Activated naive CD8-positive, alpha-beta T cell (primary cell): Measurements from ENCODE around the gene DCHS2.

Experiments
- H3K27ac Mint-ChIP-seq: one replicate; pipeline ENCODE4 v1.8.0; 2021; ENCODE audit warnings: mixed read lengths
- H3K27me3 Mint-ChIP-seq: one replicate; pipeline ENCODE4 v1.8.0; 2021; ENCODE audit warnings: mixed read lengths
- H3K36me3 Mint-ChIP-seq: one replicate; pipeline ENCODE4 v1.8.0; 2021; ENCODE audit warnings: mixed read lengths
- H3K4me1 Mint-ChIP-seq: one replicate; pipeline ENCODE4 v1.8.0; 2021; ENCODE audit warnings: low read depth, mixed read lengths
- H3K4me3 Mint-ChIP-seq: one replicate; pipeline ENCODE4 v1.8.0; 2021; ENCODE audit warnings: mild to moderate bottlenecking, mixed read lengths
- H3K9me3 Mint-ChIP-seq: one replicate; pipeline ENCODE4 v1.8.0; 2021; ENCODE audit warnings: low read depth, mixed read lengths

Gene DCHS2

DNA sequence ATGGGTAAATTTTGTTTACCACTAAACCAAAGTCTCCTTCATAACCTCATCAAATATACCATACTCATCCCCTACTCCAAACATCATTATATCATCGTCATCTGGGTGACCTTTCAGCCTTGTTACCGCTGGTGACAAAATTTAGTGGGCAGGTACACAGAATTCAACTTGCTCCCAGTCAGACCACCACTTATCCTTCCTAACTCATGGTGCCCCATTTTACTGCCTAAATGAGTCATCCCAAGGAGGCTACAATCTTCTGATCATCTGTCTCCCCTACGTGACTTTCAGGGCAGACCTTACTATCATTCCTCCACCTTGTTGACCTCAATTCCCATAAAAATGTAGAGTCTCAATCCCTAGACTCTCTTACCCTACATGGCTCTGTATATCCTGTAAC is 49.6 kb downstream of the DCHS2 start:
- Mint-ChIP-seq H3K4me1 (no peaks in the 10 kb centered on the region), H3K27me3 (peaks cover 5% of the 10 kb centered on the region), H3K36me3 (no peaks in the 10 kb centered on the region), H3K9me3 (no peaks in the 10 kb centered on the region), H3K27ac (no peak overlapping the region), H3K4me3 (no peak overlapping the region)

DNA sequence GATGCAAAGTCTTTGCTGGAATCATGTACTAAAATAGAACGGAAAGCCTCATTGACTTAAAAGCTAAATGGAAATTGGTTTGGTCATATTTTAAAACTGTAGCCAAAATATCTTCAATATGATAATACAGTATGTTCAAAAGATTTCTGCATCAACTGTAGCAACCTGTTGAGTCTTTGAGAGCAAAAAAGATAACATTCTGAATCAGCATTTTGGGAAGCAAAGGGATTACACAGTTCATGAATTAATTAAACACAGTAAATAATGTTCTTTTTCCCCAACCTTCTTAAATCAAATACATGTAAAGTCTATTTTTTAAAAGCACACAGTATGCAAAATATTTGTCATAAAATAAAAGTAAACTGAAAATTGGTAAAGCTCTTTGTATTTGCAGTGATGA is 50.5 kb downstream of the DCHS2 start:
- Mint-ChIP-seq H3K36me3 (no peaks in the 10 kb centered on the region), H3K27me3 (peaks cover 5% of the 10 kb centered on the region), H3K27ac (no peak overlapping the region), H3K4me3 (no peak overlapping the region), H3K4me1 (no peaks in the 10 kb centered on the region), H3K9me3 (no peaks in the 10 kb centered on the region)

DNA sequence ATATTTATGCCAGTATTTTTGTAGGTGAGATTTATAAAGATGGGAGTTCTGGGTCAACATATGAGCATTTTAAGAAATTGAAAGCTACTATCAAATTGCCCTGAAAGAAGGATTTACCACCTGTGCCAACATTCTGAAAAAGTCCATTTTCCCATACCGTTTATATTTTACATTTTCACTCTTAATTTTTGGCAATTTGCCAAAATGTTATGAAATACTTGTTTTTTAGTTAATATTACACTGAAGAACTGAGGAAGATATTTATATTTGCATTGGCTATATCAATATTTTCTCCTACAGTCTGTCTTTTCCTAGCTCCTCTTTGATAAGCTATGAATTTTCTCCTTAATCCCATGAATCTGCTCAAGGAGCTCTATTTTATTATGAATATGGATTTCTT is 52.4 kb downstream of the DCHS2 start:
- no peak overlapping the region for H3K27ac Mint-ChIP-seq
- H3K4me1 Mint-ChIP-seq = no peaks in the 10 kb centered on the region
- peaks cover 5% of the 10 kb centered on the region for H3K27me3 Mint-ChIP-seq
- no peak overlapping the region for H3K4me3 Mint-ChIP-seq
- no peaks in the 10 kb centered on the region for H3K36me3 Mint-ChIP-seq
- H3K9me3 Mint-ChIP-seq = no peaks in the 10 kb centered on the region

DNA sequence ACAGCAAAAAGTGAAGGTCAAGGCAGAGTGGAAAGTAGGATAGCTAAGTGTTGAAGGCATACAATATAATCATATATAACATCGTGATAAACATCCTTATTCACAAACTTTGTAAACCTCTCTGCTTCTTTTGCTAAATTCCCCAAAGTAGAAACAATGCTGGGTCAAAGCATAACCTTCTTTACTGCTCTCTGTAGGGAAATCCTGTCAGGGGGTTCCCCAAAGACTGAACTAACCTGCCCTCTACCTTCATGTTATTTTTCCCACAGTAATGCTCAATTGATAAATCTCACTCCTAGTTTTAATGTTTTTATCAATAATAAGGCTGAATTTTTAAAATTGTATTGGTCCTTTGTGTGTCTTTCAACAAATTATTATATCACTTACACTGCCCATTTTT is 55.7 kb downstream of the DCHS2 start:
- H3K27ac Mint-ChIP-seq = no peak overlapping the region
- no peak overlapping the region for H3K4me3 Mint-ChIP-seq
- H3K4me1 Mint-ChIP-seq = no peaks in the 10 kb centered on the region
- H3K27me3 Mint-ChIP-seq = peaks cover 6% of the 10 kb centered on the region
- no peaks in the 10 kb centered on the region for H3K36me3 Mint-ChIP-seq
- H3K9me3 Mint-ChIP-seq = no peaks in the 10 kb centered on the region

DNA sequence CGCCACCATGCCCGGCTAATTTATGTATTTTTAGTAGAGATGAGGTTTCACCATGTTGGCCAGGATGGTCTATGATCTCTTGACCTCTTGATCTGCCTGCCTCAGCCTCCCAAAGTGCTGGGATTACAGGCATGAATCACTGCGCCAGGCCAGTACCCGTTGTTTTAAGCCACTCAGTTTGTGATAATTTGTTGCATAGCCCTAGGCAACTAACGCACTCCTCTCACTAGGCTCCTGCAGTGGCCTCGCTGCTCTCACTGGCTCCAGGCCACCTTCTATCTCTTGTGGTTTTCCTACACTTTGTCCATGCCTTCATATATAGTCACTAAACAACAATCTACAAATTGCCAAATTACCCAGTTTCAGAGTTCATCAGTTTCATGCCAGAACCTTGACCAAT is 58.1 kb downstream of the DCHS2 start:
- no peak overlapping the region for H3K27ac Mint-ChIP-seq
- no peaks in the 10 kb centered on the region for H3K4me1 Mint-ChIP-seq
- H3K27me3 Mint-ChIP-seq = peaks cover 5% of the 10 kb centered on the region
- H3K36me3 Mint-ChIP-seq = no peaks in the 10 kb centered on the region
- H3K9me3 Mint-ChIP-seq = no peaks in the 10 kb centered on the region
- H3K4me3 Mint-ChIP-seq = no peak overlapping the region

DNA sequence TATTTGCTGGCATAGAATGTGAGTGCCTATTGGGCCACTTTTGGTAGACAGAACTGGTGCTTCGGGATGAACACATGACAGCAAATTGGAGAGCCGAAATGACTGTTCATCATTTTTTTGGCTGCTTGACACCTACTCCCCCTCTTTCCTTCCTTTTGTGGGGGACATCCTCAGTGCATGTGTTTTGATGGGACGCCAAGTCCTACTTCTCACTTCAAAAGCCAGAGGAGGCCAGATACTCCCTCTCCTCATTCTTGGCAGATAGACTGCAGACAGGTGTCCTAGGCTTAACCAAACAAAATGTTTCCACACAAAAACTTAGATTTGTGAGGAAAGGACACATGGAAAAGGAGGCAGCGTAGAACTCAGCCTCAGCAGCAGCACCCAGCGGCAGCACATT is 62.4 kb downstream of the DCHS2 start:
- Mint-ChIP-seq H3K4me3 (no peak overlapping the region), H3K36me3 (no peaks in the 10 kb centered on the region), H3K27me3 (peaks cover 12% of the 10 kb centered on the region), H3K9me3 (no peaks in the 10 kb centered on the region), H3K4me1 (no peaks in the 10 kb centered on the region), H3K27ac (no peak overlapping the region)

DNA sequence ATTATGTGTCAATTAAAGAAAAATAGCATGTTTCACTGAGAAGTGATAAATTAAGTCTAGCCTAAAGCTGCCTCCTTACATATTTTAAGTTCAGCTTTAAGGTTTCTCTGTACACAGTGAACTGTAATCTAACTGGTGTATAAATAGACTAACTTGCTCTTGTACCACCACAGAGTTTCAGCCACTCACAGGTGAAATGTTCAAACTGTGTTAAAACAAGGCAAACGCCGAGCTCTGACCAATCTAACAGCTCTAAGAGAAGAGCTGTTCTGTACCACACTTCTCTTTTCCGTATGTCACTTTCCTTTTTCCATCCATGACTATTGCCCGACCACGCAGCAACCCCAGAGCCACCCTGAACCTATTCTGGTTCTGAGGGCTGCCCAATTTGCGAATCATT is 64.5 kb downstream of the DCHS2 start:
- Mint-ChIP-seq H3K9me3 (no peaks in the 10 kb centered on the region), H3K4me3 (no peak overlapping the region), H3K27ac (no peak overlapping the region)

DNA sequence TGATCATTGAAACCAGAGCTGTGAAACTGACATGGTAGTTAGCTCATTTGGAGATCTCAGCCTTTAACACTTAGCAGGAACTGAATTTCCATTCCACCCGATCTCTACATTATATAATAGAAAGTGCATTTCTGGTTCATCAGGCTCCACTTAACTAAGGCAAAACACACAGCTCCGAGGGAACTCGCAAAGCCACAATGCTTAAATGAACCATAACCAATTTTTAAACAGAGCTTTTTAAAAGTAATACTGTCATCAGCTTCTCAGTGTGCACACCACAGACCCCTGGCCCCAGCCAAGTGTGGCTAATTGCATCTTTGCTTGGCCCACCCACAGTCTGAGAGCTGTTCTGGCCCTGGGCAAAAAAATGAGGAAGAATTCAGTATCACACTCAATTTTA is 66.1 kb downstream of the DCHS2 start:
- H3K27me3 Mint-ChIP-seq = peaks cover 25% of the 10 kb centered on the region
- no peaks in the 10 kb centered on the region for H3K9me3 Mint-ChIP-seq
- no peak overlapping the region for H3K27ac Mint-ChIP-seq
- H3K4me1 Mint-ChIP-seq = no peaks in the 10 kb centered on the region
- no peaks in the 10 kb centered on the region for H3K36me3 Mint-ChIP-seq
- H3K4me3 Mint-ChIP-seq = no peak overlapping the region

More for the DNA sequence above, 64.5 kb downstream of the DCHS2 start:
- Mint-ChIP-seq H3K27me3 (peaks cover 21% of the 10 kb centered on the region), H3K4me1 (no peaks in the 10 kb centered on the region), H3K36me3 (no peaks in the 10 kb centered on the region)

DNA sequence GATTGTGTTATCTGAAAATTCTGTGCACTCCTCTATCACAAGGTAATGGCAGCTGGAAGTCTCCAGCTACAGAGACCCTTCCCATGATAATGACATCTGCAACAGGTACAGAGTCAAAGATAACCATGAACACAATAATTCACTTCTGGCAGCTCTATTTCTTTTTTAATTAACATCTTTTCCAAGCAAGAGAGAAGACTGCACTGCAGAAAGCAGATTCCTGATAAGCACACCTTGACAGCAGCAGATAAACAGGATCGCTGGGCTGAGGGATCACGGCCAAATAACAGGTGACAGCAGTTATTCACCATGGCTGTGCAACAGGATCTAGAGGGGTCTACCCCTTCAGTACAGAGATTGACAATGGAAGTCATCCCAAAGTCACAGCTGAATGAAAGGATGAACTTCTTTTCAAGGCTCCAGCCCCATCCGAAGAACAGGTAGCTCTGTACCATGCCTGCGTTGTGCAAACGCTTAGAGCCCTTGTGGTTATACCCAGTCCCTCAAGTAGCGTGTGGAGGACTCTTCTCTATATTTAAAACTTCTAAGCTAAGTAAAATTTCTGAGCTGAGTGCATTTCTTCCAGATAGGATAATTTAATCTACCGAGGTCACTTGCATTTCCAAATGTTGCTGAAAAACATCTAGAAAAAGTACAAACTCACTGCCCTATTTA is 66.7 kb downstream of the DCHS2 start:
- Mint-ChIP-seq H3K4me1 (no peaks in the 10 kb centered on the region), H3K27ac (no peak overlapping the region), H3K36me3 (no peaks in the 10 kb centered on the region), H3K4me3 (no peak overlapping the region), H3K27me3 (peaks cover 26% of the 10 kb centered on the region), H3K9me3 (no peaks in the 10 kb centered on the region)

DNA sequence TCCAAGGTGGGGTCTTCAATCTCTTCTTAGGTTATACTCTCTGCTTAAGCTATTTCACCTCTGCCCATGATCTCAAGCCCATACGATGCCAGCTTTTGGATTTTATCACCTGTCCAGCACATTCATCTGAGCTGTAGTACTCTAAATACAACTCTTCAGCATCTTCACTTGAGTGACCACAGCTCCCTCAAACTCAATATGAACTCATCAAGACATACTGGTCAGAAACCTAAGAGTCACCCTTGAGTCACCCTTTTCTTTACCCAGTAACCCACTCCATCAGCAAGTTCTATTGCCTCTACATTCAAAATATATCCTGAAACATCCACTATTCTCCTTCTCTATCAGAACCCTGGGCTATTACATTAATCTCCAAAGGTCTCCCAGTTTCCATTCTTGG is 69.4 kb downstream of the DCHS2 start:
- Mint-ChIP-seq H3K36me3 (no peaks in the 10 kb centered on the region), H3K27ac (no peak overlapping the region), H3K9me3 (no peaks in the 10 kb centered on the region), H3K27me3 (peaks cover 27% of the 10 kb centered on the region), H3K4me3 (no peak overlapping the region), H3K4me1 (no peaks in the 10 kb centered on the region)

DNA sequence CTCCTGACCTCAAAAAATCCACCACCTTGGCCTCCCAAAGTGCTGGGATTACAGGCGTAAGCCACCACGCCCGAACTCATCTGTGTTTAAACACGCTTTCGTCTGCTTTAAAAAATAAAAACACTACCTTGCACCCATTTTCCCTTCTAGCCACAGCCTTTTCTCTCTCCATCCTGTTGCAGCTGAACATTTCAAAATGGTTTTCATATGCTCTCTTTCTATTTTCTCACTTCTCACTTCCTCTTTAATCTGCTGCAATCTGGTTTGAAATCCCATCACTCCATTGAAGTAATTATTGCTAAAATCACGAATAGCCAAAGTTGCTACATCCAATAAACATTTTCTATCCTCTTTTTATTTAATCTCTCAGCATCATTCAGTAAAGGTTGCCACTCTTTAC is 70.0 kb downstream of the DCHS2 start:
- peaks cover 3% of the 10 kb centered on the region for H3K4me1 Mint-ChIP-seq
- no peak overlapping the region for H3K27ac Mint-ChIP-seq
- H3K36me3 Mint-ChIP-seq = no peaks in the 10 kb centered on the region
- no peaks in the 10 kb centered on the region for H3K9me3 Mint-ChIP-seq
- H3K27me3 Mint-ChIP-seq = peaks cover 30% of the 10 kb centered on the region
- no peak overlapping the region for H3K4me3 Mint-ChIP-seq

DNA sequence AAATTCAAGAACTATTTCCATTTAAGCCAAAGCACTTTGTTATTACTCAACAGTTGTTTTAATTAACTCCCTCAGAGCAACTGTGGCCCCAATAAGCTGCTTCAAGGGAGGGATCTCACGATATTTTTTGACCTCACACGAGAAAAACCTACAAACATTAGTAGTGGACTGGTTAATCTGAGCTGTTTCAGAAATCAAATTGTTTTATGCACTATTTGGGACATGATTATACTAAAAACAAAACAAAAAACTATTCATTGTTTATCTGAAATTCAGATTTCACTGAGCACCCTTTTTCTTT is 74.3 kb downstream of the DCHS2 start:
- no peaks in the 10 kb centered on the region for H3K36me3 Mint-ChIP-seq
- H3K4me1 Mint-ChIP-seq = peaks cover 14% of the 10 kb centered on the region
- H3K27me3 Mint-ChIP-seq = peaks cover 31% of the 10 kb centered on the region
- H3K27ac Mint-ChIP-seq = no peak overlapping the region
- H3K9me3 Mint-ChIP-seq = no peaks in the 10 kb centered on the region
- peak overlapping the region; percentile 2 for H3K4me3 Mint-ChIP-seq

DNA sequence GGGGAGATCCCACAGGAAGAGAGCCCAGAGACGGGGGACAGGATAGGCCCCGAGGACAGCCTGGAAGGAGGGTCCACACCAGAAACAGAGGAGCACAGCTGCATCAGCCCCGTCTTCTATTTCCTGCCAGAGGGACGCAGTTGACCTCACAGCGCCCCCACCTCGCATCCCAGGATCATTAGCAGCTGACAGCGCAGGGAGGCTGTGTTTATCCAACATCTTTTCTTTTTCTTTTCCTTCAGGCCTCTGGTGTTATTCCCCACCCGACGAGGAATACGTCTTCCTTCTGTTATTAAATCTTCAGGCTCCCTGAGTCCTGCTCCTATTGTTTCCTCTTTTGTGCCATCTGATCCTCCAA is 75.4 kb downstream of the DCHS2 start:
- H3K27ac Mint-ChIP-seq = no peak overlapping the region
- peaks cover 26% of the 10 kb centered on the region for H3K27me3 Mint-ChIP-seq
- H3K4me3 Mint-ChIP-seq = peak overlapping the region; percentile 78
- no peaks in the 10 kb centered on the region for H3K9me3 Mint-ChIP-seq
- no peaks in the 10 kb centered on the region for H3K36me3 Mint-ChIP-seq
- H3K4me1 Mint-ChIP-seq = peaks cover 14% of the 10 kb centered on the region

DNA sequence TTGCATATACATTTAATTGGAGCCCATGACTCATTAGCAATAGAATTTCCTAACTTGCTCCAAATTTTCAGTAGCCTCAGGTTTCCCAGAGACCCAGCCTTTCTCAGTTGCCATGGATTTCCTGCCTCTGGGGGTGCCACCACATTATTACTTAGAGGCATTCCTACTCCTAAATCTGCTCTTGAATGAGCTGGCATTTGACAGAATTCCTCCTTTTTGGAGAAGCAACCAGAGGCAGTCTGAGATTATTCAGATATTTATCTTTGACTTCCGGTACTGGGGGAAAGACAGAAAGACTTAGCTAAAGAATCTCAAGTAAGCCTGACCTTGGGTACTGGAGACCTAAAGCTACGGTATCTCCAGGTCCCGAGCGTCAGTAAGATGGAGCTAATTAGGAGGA is 76.3 kb downstream of the DCHS2 start:
- Mint-ChIP-seq H3K4me1 (peaks cover 14% of the 10 kb centered on the region), H3K27ac (no peak overlapping the region), H3K9me3 (no peaks in the 10 kb centered on the region), H3K27me3 (peaks cover 29% of the 10 kb centered on the region), H3K4me3 (no peak overlapping the region), H3K36me3 (no peaks in the 10 kb centered on the region)

DNA sequence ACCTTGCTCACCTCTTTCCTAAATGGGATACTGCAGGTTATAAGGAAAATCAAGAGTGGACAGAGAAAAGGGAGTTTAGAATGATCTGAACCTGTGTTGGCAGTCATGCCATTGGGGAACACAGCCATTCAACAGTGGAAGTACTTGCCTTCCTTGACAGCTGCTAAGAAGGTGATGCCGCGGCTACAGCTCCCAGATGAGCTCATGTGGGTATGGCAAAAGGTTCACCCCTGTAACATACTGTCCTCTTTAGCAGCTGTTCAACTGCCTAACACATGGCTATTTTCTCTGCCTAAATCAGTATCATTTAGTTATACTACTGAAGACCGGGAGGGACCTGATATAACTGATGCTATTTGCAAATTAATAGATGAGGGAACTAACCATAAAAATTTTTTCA is 76.8 kb downstream of the DCHS2 start:
- peaks cover 1% of the 10 kb centered on the region for H3K9me3 Mint-ChIP-seq
- H3K36me3 Mint-ChIP-seq = no peaks in the 10 kb centered on the region
- no peak overlapping the region for H3K27ac Mint-ChIP-seq
- peaks cover 14% of the 10 kb centered on the region for H3K4me1 Mint-ChIP-seq
- no peak overlapping the region for H3K4me3 Mint-ChIP-seq
- peaks cover 29% of the 10 kb centered on the region for H3K27me3 Mint-ChIP-seq

DNA sequence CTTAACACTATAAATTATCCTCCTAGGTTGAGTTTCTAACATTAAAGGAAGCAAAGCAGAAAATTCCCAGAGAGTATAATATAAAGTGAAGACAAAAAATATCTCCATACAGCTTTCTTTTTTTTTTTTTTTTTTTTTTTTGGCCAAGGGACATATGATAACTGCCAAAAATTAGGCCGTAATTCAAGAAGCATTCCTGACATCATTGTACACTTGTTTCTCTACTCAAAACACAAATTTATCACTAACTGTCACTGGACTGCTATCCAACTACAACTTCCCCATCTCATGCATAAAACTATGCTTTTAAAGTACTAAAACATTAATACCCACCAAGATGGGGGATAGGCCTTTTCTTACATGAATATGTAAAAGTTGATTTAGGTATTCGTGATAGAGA is 77.2 kb downstream of the DCHS2 start:
- Mint-ChIP-seq H3K27me3 (peaks cover 29% of the 10 kb centered on the region), H3K36me3 (no peaks in the 10 kb centered on the region), H3K27ac (no peak overlapping the region)

More for the DNA sequence above, 77.2 kb downstream of the DCHS2 start:
- Mint-ChIP-seq H3K4me3 (no peak overlapping the region), H3K9me3 (peaks cover 3% of the 10 kb centered on the region), H3K4me1 (peaks cover 14% of the 10 kb centered on the region)
